ENCODE measurements around the gene MTMR12. TPM values are rescaled to one million over a fixed set of nuclear protein-coding genes. Genes with fewer than 3 reads are reported as not detected.
A peak's percentile ranks its signal among the peaks of the same experiment; 100 is the strongest.

MTMR12 gene
- total RNA-seq, 1 donor from 2014 or later = 20.4 TPM

- H3K36me3 Mint-ChIP-seq (ENCODE audit: low read depth) = no peaks in the 10 kb centered on the region
- H3K27ac Mint-ChIP-seq (ENCODE audit: unreplicated experiment) = no peak overlapping the region
- H3K4me1 Mint-ChIP-seq (ENCODE audit: low read depth) = peaks cover 20% of the 10 kb centered on the region
- no peak for TF ChIP-seq CTCF (IDR thresholded peaks at IDR 0.05)
- H3K27me3 Mint-ChIP-seq (ENCODE audit: low read depth) = no peaks in the 10 kb centered on the region
- no peaks in the 10 kb centered on the region for H3K9me3 Mint-ChIP-seq (ENCODE audit: low read depth)
- DNase-seq (ENCODE audit: low spot score) = no peak
- H3K4me3 Mint-ChIP-seq (ENCODE audit: unreplicated experiment) = no peak overlapping the region
Measured at GRCh38 chr5:32304622-32305021, 8.1 kb downstream of the MTMR12 start.

GRCh38 chr5:32303755-32304120, 9.0 kb downstream of the MTMR12 start:
- Mint-ChIP-seq H3K4me1 (ENCODE audit: low read depth) (peaks cover 11% of the 10 kb centered on the region), H3K27me3 (ENCODE audit: low read depth) (no peaks in the 10 kb centered on the region), H3K4me3 (ENCODE audit: unreplicated experiment) (no peak overlapping the region), H3K9me3 (ENCODE audit: low read depth) (no peaks in the 10 kb centered on the region), H3K27ac (ENCODE audit: unreplicated experiment) (no peak overlapping the region), H3K36me3 (ENCODE audit: low read depth) (no peaks in the 10 kb centered on the region)
- no peak for DNase-seq (ENCODE audit: low spot score)
- no peak for TF ChIP-seq CTCF (IDR thresholded peaks at IDR 0.05)

DNA sequence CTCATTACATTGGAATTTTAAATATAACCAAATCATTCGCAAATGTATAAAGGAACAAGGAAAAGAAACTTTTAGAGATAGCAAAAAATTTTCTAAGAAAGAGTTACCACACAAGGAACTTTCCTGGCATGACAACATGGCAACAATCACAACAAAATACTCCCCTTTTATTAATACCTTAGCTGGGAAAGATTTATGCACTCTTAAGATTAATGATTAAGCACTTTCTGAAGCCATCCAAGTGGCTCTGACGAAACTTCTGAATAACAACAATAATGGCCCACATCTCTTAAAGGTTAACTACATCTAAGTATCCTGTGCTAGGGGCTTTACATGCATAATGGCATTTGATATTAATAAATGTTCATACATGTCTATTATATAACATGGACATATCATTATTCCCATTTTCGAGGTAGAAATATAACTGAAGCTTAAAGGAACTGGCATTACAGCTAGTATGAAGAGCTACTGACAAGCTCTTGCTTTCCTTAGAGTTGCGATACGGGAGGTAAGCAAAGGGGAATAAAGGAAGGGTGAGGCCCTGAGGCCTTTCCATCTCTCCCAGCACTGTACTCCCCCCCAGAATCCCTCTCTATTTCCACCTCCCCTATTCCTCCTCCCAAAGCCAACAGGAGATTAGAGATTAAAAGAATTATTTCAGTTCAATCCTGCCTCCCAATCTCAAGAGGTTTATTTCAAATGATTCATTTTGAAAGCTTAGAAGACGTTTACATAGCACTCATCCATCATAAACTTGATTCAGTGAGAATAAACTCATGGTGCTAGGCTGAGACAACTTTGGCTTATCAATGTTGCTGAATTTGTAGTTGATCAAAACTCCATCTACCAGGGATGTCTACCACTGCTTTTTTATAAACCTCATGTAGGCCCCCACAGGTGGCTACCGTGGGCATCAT, 9.6 kb downstream of the MTMR12 start:
- Mint-ChIP-seq H3K27ac (ENCODE audit: unreplicated experiment) (peak overlapping the region; percentile 39), H3K4me3 (ENCODE audit: unreplicated experiment) (no peak overlapping the region), H3K9me3 (ENCODE audit: low read depth) (no peaks in the 10 kb centered on the region), H3K27me3 (ENCODE audit: low read depth) (no peaks in the 10 kb centered on the region), H3K36me3 (ENCODE audit: low read depth) (no peaks in the 10 kb centered on the region), H3K4me1 (ENCODE audit: low read depth) (peaks cover 15% of the 10 kb centered on the region)
- DNase-seq (ENCODE audit: low spot score) = no peak
- TF ChIP-seq CTCF (IDR thresholded peaks at IDR 0.05) = no peak

DNA sequence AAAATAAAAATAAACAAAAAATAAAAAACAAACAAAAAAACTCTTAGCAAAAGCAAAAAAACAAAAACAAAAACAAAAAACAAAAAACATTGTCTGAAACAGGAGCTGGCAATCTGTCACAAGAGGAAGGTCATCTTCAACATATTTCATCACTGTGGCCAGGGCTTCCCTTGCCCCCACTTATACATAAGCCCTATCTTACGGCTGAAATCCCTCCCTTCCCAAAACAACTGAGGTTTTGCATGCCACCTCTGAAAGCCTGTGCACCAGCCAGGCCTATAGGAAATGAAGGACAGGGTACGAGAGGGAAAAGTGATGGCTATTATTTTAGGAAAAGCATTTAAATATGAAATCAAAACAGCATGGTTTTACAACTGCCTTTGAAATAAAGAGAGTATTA, 10.8 kb downstream of the MTMR12 start:
- H3K4me3 Mint-ChIP-seq (ENCODE audit: unreplicated experiment) = no peak overlapping the region
- DNase-seq (ENCODE audit: low spot score) = no peak
- H3K27me3 Mint-ChIP-seq (ENCODE audit: low read depth) = no peaks in the 10 kb centered on the region
- H3K27ac Mint-ChIP-seq (ENCODE audit: unreplicated experiment) = no peak overlapping the region
- H3K4me1 Mint-ChIP-seq (ENCODE audit: low read depth) = peaks cover 26% of the 10 kb centered on the region
- H3K36me3 Mint-ChIP-seq (ENCODE audit: low read depth) = no peaks in the 10 kb centered on the region
- TF ChIP-seq CTCF (IDR thresholded peaks at IDR 0.05) = no peak
- no peaks in the 10 kb centered on the region for H3K9me3 Mint-ChIP-seq (ENCODE audit: low read depth)

GRCh38 chr5:32299059-32299677, 13.6 kb downstream of the MTMR12 start:
- peaks cover 28% of the 10 kb centered on the region for H3K4me1 Mint-ChIP-seq (ENCODE audit: low read depth)
- H3K4me3 Mint-ChIP-seq (ENCODE audit: unreplicated experiment) = no peak overlapping the region
- no peak overlapping the region for H3K27ac Mint-ChIP-seq (ENCODE audit: unreplicated experiment)
- no peaks in the 10 kb centered on the region for H3K9me3 Mint-ChIP-seq (ENCODE audit: low read depth)
- TF ChIP-seq CTCF (IDR thresholded peaks at IDR 0.05) = no peak
- DNase-seq (ENCODE audit: low spot score) = no peak
- no peaks in the 10 kb centered on the region for H3K27me3 Mint-ChIP-seq (ENCODE audit: low read depth)
- H3K36me3 Mint-ChIP-seq (ENCODE audit: low read depth) = peaks cover 1% of the 10 kb centered on the region
